Measurements from ENCODE around the gene TEX44. TPM values are rescaled to one million over a fixed set of nuclear protein-coding genes. Genes with fewer than 3 reads are reported as not detected.

TEX44 gene
- total and polyA plus RNA-seq, 9 of the 15 experiments (the other 6 are each of a cell fraction or from before 2014, with no cell fraction given) = not detected

GRCh38 chr2:231573698-231574421 is 18.8 kb upstream of the TEX44 start:
- no peak overlapping the region for H3K27ac ChIP-seq (ENCODE audit: extremely low read depth, low read depth, low read length)
- peaks cover 0 to 14% of the 10 kb centered on the region in 2 experiments; a peak in 3 of 5 replicates for H3K27me3 ChIP-seq (ENCODE audit: control insufficient read depth in 2 of 2, insufficient read depth in 2 of 2, low read length in 2 of 2)
- in situ Hi-C loops (cut with MboI) = no loop called here
- FAIRE-seq = no peak
- no peaks in the 10 kb centered on the region for H3K36me3 ChIP-seq (ENCODE audit: control insufficient read depth, insufficient read depth, low read length)
- no peaks in the 10 kb centered on the region for H3K9me1 ChIP-seq (ENCODE audit: control insufficient read depth, insufficient read depth, low read length)
- ATAC-seq = no peak
- H3K4me3 ChIP-seq = no peak overlapping the region
- no peak overlapping the region for H2AFZ ChIP-seq (ENCODE audit: low read depth, low read length)
- no TSS peak for BruUV-seq (replicated peaks)
- H3K4me2 ChIP-seq (ENCODE audit: insufficient read depth, low read length) = no peak overlapping the region
- no peaks in the 10 kb centered on the region; a peak in 1 of 5 replicates for H3K4me1 ChIP-seq (replicated peaks in 1 of 2; ENCODE audit: control insufficient read depth in 2 of 2, insufficient read depth in 2 of 2, low read length in 2 of 2)
- CTCF ChIA-PET (ENCODE audit: low intra/inter-chr PET ratio) = no interaction called here
- intact Hi-C loops (cut with micrococcal nuclease) = no loop called here
- no peak overlapping the region for H3K9ac ChIP-seq (ENCODE audit: insufficient read depth in 1 of 2, low read depth in 2 of 2, low read length in 2 of 2)
- H3K9me3 ChIP-seq (replicated peaks; ENCODE audit: control insufficient read depth, insufficient read depth, low read depth, low read length) = no peaks in the 10 kb centered on the region
- POLR2A ChIA-PET = interaction anchor here (0.7 kb wide), 1 partner anchor 9 kb away, joined by 4 read pairs; no protein-coding TSS in a partner anchor
- DNase-seq (ENCODE audit: extremely low read depth in 1 of 4, low spot score in 3 of 4) = no peak
- H4K20me1 ChIP-seq (replicated peaks; ENCODE audit: control insufficient read depth, insufficient read depth, low read length) = no peaks in the 10 kb centered on the region
- no peaks in the 10 kb centered on the region for H3K79me2 ChIP-seq (ENCODE audit: control insufficient read depth, insufficient read depth, low read length)
- no peak for TF ChIP-seq CHCHD3 (CRISPR knock-in tag; IDR thresholded peaks at IDR 0.05)
- 6% methylated on average over 13 of the region's 15 CpGs for WGBS (ENCODE audit: insufficient coverage, low coverage, missing lambda C conversion rate)

GRCh38 chr2:231575612-231576256 is 16.9 kb upstream of the TEX44 start:
- Histone ChIP-seq H3K4me1 (replicated peaks in 1 of 2; ENCODE audit: control insufficient read depth in 2 of 2, insufficient read depth in 2 of 2, low read length in 2 of 2) (no peaks in the 10 kb centered on the region; a peak in 1 of 5 replicates), H3K36me3 (ENCODE audit: control insufficient read depth, insufficient read depth, low read length) (no peaks in the 10 kb centered on the region), H3K4me2 (ENCODE audit: insufficient read depth, low read length) (no peak overlapping the region), H4K20me1 (replicated peaks; ENCODE audit: control insufficient read depth, insufficient read depth, low read length) (no peaks in the 10 kb centered on the region), H3K4me3 (no peak overlapping the region), H3K9me3 (replicated peaks; ENCODE audit: control insufficient read depth, insufficient read depth, low read depth, low read length) (no peaks in the 10 kb centered on the region), H3K9ac (ENCODE audit: insufficient read depth in 1 of 2, low read depth in 2 of 2, low read length in 2 of 2) (no peak overlapping the region), H3K9me1 (ENCODE audit: control insufficient read depth, insufficient read depth, low read length) (no peaks in the 10 kb centered on the region), H3K79me2 (ENCODE audit: control insufficient read depth, insufficient read depth, low read length) (no peaks in the 10 kb centered on the region), H2AFZ (ENCODE audit: low read depth, low read length) (no peak overlapping the region), H3K27ac (ENCODE audit: extremely low read depth, low read depth, low read length) (no peak overlapping the region), H3K27me3 (ENCODE audit: control insufficient read depth in 2 of 2, insufficient read depth in 2 of 2, low read length in 2 of 2) (peaks cover 0 to 14% of the 10 kb centered on the region in 2 experiments; a peak in 4 of 5 replicates)
- in situ Hi-C loops (cut with MboI) (no loop called here), intact Hi-C loops (cut with micrococcal nuclease) (no loop called here)
- FAIRE-seq (no peak), DNase-seq (ENCODE audit: extremely low read depth in 1 of 4, low spot score in 3 of 4) (no peak), ATAC-seq (no peak)
- CTCF ChIA-PET (ENCODE audit: low intra/inter-chr PET ratio) = no interaction called here
- no TSS peak for BruUV-seq (replicated peaks)
- 14% methylated on average over 8 of the region's 10 CpGs for WGBS (ENCODE audit: insufficient coverage, low coverage, missing lambda C conversion rate)
- POLR2A ChIA-PET = interaction anchor here (1.0 kb wide), 1 partner anchor 9 kb away, joined by 5 read pairs; no protein-coding TSS in a partner anchor
- TF ChIP-seq FOS (IDR thresholded peaks at IDR 0.05; ENCODE audit: extremely low read depth, insufficient read length) = no peak
- TF ChIP-seq PKNOX1 (IDR thresholded peaks at IDR 0.05) = peak; percentile 53
- TF ChIP-seq GATA2 (CRISPR knock-in tag; IDR thresholded peaks at IDR 0.05) = no peak
- no peak for TF ChIP-seq PHB2 (IDR thresholded peaks at IDR 0.05; ENCODE audit: low read depth)
- no peak for TF ChIP-seq CBX2 (IDR thresholded peaks at IDR 0.05; ENCODE audit: insufficient read depth, low read length, poor library complexity, severe bottlenecking)
- no peak for TF ChIP-seq ZNF175 (CRISPR knock-in tag; IDR thresholded peaks at IDR 0.05; ENCODE audit: low read depth)
- no peak for TF ChIP-seq IRF1 (CRISPR knock-in tag; IDR thresholded peaks at IDR 0.05; ENCODE audit: borderline replicate concordance)
